22Rv1 (cell line): Measurements from ENCODE around the gene ASH1L.

Experiments used
- ZFX ChIP-seq: fragments of 450-650 bp; IDR thresholded peaks from 2 replicates; pipeline ENCODE4 v1.6.1; 2017; ENCODE audit warnings: antibody characterized with exemption, borderline replicate concordance
- TF ChIP-seq, protein P1 (sequence below): fragments of 450-650 bp; IDR thresholded peaks from 2 replicates; pipeline ENCODE4 v1.5.1; 2017; ENCODE audit warnings: mild to moderate bottlenecking

DNA sequence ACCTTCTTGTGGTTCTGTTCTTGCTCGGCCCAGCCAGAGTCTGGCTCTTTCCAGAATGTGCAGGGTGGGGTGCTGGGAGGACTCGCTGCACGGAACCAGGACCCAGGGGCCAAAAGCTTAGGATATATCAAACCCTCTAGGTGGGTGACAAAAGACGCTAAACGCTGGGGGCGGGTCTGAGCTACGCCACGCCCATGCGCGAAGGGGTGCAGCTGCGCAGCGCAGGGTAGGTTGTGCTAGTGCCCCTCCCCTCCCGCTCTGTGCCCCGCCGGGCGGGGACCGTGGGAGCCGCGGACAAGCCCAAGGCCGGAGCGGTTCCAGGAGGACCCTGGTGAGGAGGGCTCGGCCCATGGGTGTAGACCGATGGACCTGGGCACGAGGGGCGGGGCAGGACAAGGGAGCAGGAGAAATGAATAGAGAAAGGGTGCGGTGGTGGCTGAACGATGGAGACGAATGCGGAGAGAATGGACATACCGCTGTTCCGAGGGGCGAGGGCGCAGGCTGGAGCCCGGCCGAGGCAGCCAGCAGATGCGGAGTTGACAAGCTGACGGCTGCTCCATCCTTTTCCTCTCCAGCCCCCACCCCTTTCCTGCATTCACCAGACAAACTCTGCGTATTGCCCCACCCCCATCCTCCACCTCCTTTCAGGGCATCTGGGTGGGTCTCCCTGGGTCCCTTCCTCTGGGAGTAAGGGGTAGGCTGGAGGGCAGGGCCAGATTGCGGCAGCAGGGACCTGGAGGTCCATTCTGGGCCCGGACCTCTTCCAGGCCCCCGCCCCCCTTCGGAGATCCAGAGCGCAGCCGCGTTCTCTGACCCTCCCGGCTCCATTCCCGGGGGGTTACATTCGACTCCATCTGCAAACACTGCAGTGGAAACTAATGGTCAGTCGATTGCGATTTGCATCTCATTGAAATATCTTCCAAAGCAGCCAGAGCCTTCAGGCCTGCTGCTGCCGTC is 241.7 kb downstream of the ASH1L start, which contains the start of gene RUSC1:
- TF ChIP-seq, protein P1, sequence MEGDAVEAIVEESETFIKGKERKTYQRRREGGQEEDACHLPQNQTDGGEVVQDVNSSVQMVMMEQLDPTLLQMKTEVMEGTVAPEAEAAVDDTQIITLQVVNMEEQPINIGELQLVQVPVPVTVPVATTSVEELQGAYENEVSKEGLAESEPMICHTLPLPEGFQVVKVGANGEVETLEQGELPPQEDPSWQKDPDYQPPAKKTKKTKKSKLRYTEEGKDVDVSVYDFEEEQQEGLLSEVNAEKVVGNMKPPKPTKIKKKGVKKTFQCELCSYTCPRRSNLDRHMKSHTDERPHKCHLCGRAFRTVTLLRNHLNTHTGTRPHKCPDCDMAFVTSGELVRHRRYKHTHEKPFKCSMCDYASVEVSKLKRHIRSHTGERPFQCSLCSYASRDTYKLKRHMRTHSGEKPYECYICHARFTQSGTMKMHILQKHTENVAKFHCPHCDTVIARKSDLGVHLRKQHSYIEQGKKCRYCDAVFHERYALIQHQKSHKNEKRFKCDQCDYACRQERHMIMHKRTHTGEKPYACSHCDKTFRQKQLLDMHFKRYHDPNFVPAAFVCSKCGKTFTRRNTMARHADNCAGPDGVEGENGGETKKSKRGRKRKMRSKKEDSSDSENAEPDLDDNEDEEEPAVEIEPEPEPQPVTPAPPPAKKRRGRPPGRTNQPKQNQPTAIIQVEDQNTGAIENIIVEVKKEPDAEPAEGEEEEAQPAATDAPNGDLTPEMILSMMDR: no peak
- no peak for TF ChIP-seq ZFX
